Gastrocnemius medialis (tissue), 4 donors: ENCODE measurements around the gene MSRB3. TPM values are rescaled to one million over a fixed set of nuclear protein-coding genes. Genes with fewer than 3 reads are reported as not detected.

ENCODE experiments used
- ATAC-seq, 2 donors: fragments of 150-250 bp; one replicate each; pipeline ENCODE4 v1.9.1; 2016
- DNase-seq, 2 donors: peaks; one replicate each; pipeline ENCODE4 v3.0.0-alpha.2; 2019
- H3K27ac ChIP-seq, 4 donors: fragments of 200-600 bp; sonication (generic); 1 replicate in 1 of 4; 2 replicates in 3 of 4; pipeline ENCODE4 v1.5.1; 2016 to 2018; ENCODE audit warnings: mild to moderate bottlenecking in 2 of 4, moderate library complexity in 1 of 4
- H3K27me3 ChIP-seq, 3 donors: fragments of 200-600 bp; sonication (generic) in 2 of 3; 1 replicate in 1 of 3; 2 replicates in 2 of 3; pipeline versions ENCODE4 v1.5.1 to v1.6.0; 2016 to 2019; ENCODE audit warnings: mild to moderate bottlenecking in 1 of 3, moderate library complexity in 1 of 3
- H3K36me3 ChIP-seq, 2 donors: fragments of 200-600 bp; sonication (generic) in 1 of 2; one replicate each; pipeline ENCODE4 v1.5.1; 2017 to 2018
- H3K4me1 ChIP-seq, 2 donors: fragments of 200-600 bp; sonication (generic) in 1 of 2; one replicate each; pipeline ENCODE4 v1.5.1; 2016 to 2017; ENCODE audit warnings: mild to moderate bottlenecking in 2 of 2
- H3K4me3 ChIP-seq, 4 donors: fragments of 200-600 bp; sonication (generic) in 3 of 4; 1 replicate in 1 of 4; 2 replicates in 3 of 4; pipeline ENCODE4 v1.5.1; 2016 to 2019; ENCODE audit warnings: mild to moderate bottlenecking in 2 of 4
- H3K9me3 ChIP-seq, 3 donors: fragments of 200-600 bp; sonication (generic) in 2 of 3; 1 replicate in 1 of 3; 2 replicates in 2 of 3; pipeline ENCODE4 v1.5.1; 2016 to 2019
- POLR2A ChIP-seq, 2 donors: fragments of 450-650 bp; IDR thresholded peaks; one replicate each; pipeline ENCODE4 v1.6.1; 2017; ENCODE audit warnings: antibody characterized with exemption in 2 of 2, mild to moderate bottlenecking in 2 of 2, moderate library complexity in 2 of 2
- in situ Hi-C, 4 donors: fragments of 200-750 bp; cut with MboI; loops; one replicate each; pipeline versions ENCODE4 v1.15.0 to v1.8.0; 2017; ENCODE audit warnings: low sequenced_read_pairs in 4 of 4
- intact Hi-C: fragments of 100-400 bp; cut with DNase I; formaldehyde crosslinking; loops from one replicate; pipeline ENCODE4 v1.15.1; 2023; ENCODE audit warnings: low total_unique reads
- total RNA-seq, 4 donors: library from RNA; depleted of rRNA; stranded (reverse); fragments of >200 nt; gene quantifications; one replicate each; pipeline versions ENCODE4 v1.1.0 to v1.2.3, GENCODE V29; 2016
- TF ChIP-seq, protein P1 (sequence below), 5 experiments: fragments of 450-650 bp in 3 of 5; fragments of 200-600 bp in 2 of 5; sonication (generic) in 2 of 5; IDR thresholded peaks in 4 of 5; conservative IDR thresholded peaks in 1 of 5; 1 replicate in 4 of 5; 2 replicates in 1 of 5; pipeline ENCODE4 v1.5.1; 2016 to 2019; ENCODE audit warnings: antibody characterized with exemption in 5 of 5, mild to moderate bottlenecking in 3 of 5, moderate library complexity in 3 of 5

The MSRB3 gene
- total RNA-seq, 4 donors from 2014 or later: 29.0 to 59.0 (median 47.3) TPM

DNA sequence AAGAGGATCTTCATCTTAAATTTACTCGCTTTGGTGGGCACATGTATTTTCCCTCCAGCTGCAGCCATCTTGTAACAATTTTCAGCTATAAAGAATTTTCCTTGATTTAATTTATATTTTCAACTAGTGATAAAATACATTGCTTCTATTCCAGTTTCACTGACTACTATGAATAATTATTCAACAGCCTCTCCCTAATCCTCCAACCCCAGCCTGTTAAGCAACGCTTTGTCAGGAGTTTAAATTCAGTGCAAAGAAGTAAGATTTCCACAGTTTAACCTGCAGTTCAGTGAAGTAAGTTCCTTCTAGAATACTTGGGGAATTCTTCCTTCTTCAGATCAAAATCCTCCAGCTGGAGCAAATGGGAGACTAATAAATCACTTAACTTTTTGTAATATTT, 180.2 kb downstream of the MSRB3 start:
- H3K27me3 ChIP-seq: no peaks in the 10 kb centered on the region
- H3K36me3 ChIP-seq: peaks cover 0 to 21% of the 10 kb centered on the region in 2 donors
- no peaks in the 10 kb centered on the region for H3K4me1 ChIP-seq
- H3K9me3 ChIP-seq: no peaks in the 10 kb centered on the region
- ATAC-seq (no peak), DNase-seq (no peak)
- intact Hi-C loops (no loop called here), in situ Hi-C loops (no loop called here)
- no peak overlapping the region for H3K27ac ChIP-seq
- TF ChIP-seq, protein P1, sequence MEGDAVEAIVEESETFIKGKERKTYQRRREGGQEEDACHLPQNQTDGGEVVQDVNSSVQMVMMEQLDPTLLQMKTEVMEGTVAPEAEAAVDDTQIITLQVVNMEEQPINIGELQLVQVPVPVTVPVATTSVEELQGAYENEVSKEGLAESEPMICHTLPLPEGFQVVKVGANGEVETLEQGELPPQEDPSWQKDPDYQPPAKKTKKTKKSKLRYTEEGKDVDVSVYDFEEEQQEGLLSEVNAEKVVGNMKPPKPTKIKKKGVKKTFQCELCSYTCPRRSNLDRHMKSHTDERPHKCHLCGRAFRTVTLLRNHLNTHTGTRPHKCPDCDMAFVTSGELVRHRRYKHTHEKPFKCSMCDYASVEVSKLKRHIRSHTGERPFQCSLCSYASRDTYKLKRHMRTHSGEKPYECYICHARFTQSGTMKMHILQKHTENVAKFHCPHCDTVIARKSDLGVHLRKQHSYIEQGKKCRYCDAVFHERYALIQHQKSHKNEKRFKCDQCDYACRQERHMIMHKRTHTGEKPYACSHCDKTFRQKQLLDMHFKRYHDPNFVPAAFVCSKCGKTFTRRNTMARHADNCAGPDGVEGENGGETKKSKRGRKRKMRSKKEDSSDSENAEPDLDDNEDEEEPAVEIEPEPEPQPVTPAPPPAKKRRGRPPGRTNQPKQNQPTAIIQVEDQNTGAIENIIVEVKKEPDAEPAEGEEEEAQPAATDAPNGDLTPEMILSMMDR (IDR thresholded peaks at IDR 0.05 in 4 of 5, conservative IDR thresholded peaks at IDR 0.05 in 1 of 5): no peak
- no peak for TF ChIP-seq POLR2A (IDR thresholded peaks at IDR 0.05)
- no peak overlapping the region for H3K4me3 ChIP-seq

DNA sequence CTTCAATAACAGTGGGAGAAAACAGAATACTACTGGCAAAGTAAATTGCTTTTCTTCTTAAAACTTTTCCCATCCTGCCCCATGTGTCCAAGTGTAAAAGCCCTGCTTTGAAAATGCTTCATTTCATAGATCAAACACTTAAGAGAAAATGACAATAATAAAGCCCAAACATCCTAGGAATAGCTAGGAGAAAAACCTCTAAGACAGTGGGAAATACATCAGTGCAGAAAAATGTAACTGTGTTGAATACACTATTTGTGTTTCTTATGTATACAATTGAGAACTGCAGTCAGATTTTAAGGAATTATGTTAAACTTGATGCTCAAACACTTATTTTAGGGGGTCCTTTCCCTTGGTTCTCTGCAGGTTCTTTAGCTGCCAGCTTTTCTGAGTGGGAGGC, 181.1 kb downstream of the MSRB3 start:
- DNase-seq: no peak
- Histone ChIP-seq H3K9me3 (no peaks in the 10 kb centered on the region), H3K4me3 (no peak overlapping the region), H3K27ac (no peak overlapping the region), H3K4me1 (no peaks in the 10 kb centered on the region), H3K36me3 (peaks cover 0 to 17% of the 10 kb centered on the region in 2 donors), H3K27me3 (no peaks in the 10 kb centered on the region)
- intact Hi-C loops (no loop called here), in situ Hi-C loops (no loop called here)
- ATAC-seq: no peak
- TF ChIP-seq POLR2A (IDR thresholded peaks at IDR 0.05): no peak
- TF ChIP-seq, protein P1 (IDR thresholded peaks at IDR 0.05 in 4 of 5, conservative IDR thresholded peaks at IDR 0.05 in 1 of 5): no peak

DNA sequence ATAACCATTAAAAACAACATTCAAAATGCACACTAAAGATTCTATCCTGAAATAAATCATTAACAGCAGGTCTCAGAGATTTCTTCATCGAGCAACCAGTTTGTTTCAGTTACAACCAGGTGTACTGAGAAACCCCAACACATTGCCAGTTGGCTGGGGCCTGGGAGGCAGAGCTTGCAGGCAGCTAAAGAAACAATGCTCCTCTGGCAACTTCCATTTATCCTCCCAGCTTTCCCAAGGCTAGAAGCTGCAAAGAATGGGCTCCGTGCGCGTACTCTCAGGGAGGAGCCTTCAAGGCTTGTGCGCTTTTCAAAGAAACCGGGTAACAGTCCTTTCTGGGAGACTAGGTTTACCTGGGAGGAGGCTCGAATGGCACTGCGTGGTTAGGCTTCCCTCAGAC, 181.6 kb downstream of the MSRB3 start:
- intact Hi-C loops: no loop called here
- H3K4me1 ChIP-seq: no peaks in the 10 kb centered on the region
- no peak overlapping the region for H3K4me3 ChIP-seq
- TF ChIP-seq POLR2A (IDR thresholded peaks at IDR 0.05): no peak
- TF ChIP-seq, protein P1 (IDR thresholded peaks at IDR 0.05 in 4 of 5, conservative IDR thresholded peaks at IDR 0.05 in 1 of 5): no peak
- in situ Hi-C loops: no loop called here
- H3K9me3 ChIP-seq: no peaks in the 10 kb centered on the region
- peaks cover 0 to 16% of the 10 kb centered on the region in 2 donors for H3K36me3 ChIP-seq
- DNase-seq (no peak), ATAC-seq (no peak)
- H3K27ac ChIP-seq: no peak overlapping the region
- no peaks in the 10 kb centered on the region for H3K27me3 ChIP-seq

DNA sequence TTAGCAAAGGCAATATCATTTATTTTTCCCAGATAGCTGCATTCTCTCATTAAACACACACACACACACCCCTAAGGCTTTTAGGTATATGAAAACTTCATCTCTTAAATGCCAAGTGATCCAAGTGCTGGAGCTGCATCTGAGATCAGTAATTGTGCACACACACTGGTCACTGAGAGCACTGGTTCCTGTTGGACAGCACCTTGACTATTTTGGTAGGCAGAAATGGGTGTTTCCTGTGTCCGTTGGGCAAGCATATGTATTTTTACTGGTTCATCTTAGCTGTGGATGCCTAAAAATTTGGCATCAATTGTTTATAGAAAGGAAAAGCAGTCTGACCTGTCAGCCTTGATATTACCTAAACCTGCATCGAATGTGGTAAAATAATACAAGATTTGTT, 182.5 kb downstream of the MSRB3 start:
- Histone ChIP-seq H3K9me3 (no peaks in the 10 kb centered on the region), H3K36me3 (peaks cover 0 to 11% of the 10 kb centered on the region in 2 donors), H3K27me3 (no peaks in the 10 kb centered on the region), H3K27ac (no peak overlapping the region), H3K4me1 (no peaks in the 10 kb centered on the region), H3K4me3 (no peak overlapping the region)
- TF ChIP-seq, protein P1 (IDR thresholded peaks at IDR 0.05 in 4 of 5, conservative IDR thresholded peaks at IDR 0.05 in 1 of 5): no peak
- TF ChIP-seq POLR2A (IDR thresholded peaks at IDR 0.05): no peak
- no peak for ATAC-seq
- in situ Hi-C loops (no loop called here), intact Hi-C loops (no loop called here)
- DNase-seq: no peak

DNA sequence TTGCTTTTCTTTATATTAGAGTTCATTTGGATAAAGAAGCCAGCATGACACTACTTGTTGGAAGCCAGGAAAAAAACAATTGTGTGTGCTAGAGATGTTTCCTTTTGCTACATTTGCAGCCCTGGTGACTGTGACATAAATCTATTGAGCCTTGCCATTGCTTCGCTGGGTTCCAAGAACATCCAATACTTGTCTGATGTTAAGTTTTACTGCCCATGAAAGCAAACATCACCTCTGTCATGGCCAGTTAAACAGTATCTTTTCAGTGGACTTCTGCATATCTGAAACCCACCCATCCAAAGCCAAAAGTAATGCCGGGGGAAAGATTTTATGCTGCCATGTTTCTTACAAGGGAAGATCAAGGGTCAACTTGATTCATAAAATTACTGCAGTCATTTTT, 184.0 kb downstream of the MSRB3 start:
- Histone ChIP-seq H3K27ac (no peak overlapping the region), H3K4me1 (no peaks in the 10 kb centered on the region), H3K9me3 (no peaks in the 10 kb centered on the region), H3K27me3 (no peaks in the 10 kb centered on the region), H3K36me3 (peaks cover 0 to 9% of the 10 kb centered on the region in 2 donors), H3K4me3 (no peak overlapping the region)
- no peak for ATAC-seq
- intact Hi-C loops (no loop called here), in situ Hi-C loops (no loop called here)
- no peak for DNase-seq
- TF ChIP-seq, protein P1 (IDR thresholded peaks at IDR 0.05 in 4 of 5, conservative IDR thresholded peaks at IDR 0.05 in 1 of 5): no peak
- no peak for TF ChIP-seq POLR2A (IDR thresholded peaks at IDR 0.05)
